ENCODE data around the gene PSKH1. TPM values are rescaled to one million over a fixed set of nuclear protein-coding genes. Genes with fewer than 3 reads are reported as not detected.
"Not testable (repeated sequence)": the region's sequence is repeated elsewhere in the genome, so short reads cannot be mapped to it uniquely, and the experiment has no call there.

The PSKH1 gene
- total and polyA plus RNA-seq, 4 donors = 11.8 to 32.9 (median 21.2) TPM

DNA sequence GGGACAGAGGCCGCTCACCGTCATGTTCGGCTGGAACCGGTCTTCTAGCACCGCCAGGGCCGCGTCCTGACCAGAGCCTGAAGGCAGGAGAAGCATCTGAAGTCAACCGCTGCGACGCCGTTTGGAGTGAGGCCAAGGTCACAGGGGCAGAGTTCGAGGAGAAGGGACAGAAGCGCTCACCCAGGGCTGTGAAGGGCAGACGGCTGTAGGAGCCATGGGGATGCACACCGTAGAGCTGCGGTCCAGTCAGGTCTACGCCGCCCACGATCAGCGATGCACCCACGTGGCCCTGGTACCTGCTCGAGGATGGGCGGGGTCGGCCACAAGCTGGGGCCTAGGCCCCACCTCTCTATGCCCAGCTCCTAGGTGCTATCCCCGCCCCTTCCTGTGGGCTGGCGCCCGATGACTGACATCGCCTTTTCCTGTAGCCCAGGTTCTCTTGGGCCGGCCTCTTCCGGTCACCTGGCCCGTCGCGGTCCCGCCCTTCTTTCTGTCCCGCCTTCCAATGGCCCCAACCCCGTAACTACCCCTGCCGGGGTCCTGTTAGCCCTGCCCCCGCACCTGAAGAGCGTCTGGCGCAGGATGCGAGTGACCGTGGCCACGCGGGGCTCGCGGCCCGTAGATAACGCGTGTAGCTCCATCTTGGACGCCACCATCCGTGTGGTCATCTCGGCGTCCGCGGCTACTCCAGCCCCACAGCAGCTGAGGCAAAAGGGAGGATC, 42.5 kb downstream of the PSKH1 start:
- DNase-seq (peak; percentile 94 to 97 (median 96)), ATAC-seq (ENCODE audit: insufficient read depth, low FRiP score) (peak; percentile 94)
- Histone ChIP-seq H3K27ac (ENCODE audit: low read depth in 1 of 2, low read length in 1 of 2) (peak overlapping the region; percentile 94), H3K9me3 (ENCODE audit: control insufficient read depth in 4 of 4, insufficient read depth in 3 of 4, low read length in 3 of 4) (no peaks in the 10 kb centered on the region), H3K4me1 (ENCODE audit: control insufficient read depth in 5 of 5, insufficient read depth in 5 of 5, low read length in 5 of 5) (peaks cover 0 to 23% (median 5%) of the 10 kb centered on the region in 5 donors), H3K4me3 (peak overlapping the region; percentile 89), H3K9ac (ENCODE audit: insufficient read depth in 1 of 2, low read length in 2 of 2) (peak overlapping the region; percentile 77 to 83), H3K36me3 (ENCODE audit: control insufficient read depth in 4 of 4, insufficient read depth in 4 of 4, low read length in 4 of 4) (peaks cover 0 to 39% (median 10%) of the 10 kb centered on the region in 4 donors), H3K27me3 (ENCODE audit: control insufficient read depth in 3 of 3, insufficient read depth in 3 of 3, low read length in 2 of 3) (no peaks in the 10 kb centered on the region)
- WGBS, 2 donors = 5 to 15% methylated on average over 51 to 55 of the region's 55 CpGs
- TF ChIP-seq, protein P1, sequence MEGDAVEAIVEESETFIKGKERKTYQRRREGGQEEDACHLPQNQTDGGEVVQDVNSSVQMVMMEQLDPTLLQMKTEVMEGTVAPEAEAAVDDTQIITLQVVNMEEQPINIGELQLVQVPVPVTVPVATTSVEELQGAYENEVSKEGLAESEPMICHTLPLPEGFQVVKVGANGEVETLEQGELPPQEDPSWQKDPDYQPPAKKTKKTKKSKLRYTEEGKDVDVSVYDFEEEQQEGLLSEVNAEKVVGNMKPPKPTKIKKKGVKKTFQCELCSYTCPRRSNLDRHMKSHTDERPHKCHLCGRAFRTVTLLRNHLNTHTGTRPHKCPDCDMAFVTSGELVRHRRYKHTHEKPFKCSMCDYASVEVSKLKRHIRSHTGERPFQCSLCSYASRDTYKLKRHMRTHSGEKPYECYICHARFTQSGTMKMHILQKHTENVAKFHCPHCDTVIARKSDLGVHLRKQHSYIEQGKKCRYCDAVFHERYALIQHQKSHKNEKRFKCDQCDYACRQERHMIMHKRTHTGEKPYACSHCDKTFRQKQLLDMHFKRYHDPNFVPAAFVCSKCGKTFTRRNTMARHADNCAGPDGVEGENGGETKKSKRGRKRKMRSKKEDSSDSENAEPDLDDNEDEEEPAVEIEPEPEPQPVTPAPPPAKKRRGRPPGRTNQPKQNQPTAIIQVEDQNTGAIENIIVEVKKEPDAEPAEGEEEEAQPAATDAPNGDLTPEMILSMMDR (IDR thresholded peaks at IDR 0.05; ENCODE audit: control extremely low read depth, extremely low read depth) = no peak

GRCh38 chr16:67936124-67936879, 43.2 kb downstream of the PSKH1 start, which contains the start of gene PSMB10:
Gene PSMB10, minus strand, starts transcription at chr16:67936850. Its CDS starts 101 bp downstream, at chr16:67936749.
- Histone ChIP-seq H3K36me3 (ENCODE audit: control insufficient read depth in 4 of 4, insufficient read depth in 4 of 4, low read length in 4 of 4) (peaks cover 0 to 32% (median 10%) of the 10 kb centered on the region in 4 donors), H3K4me3 (peak within 1 kb of the TSS; percentile 89), H3K4me1 (ENCODE audit: control insufficient read depth in 5 of 5, insufficient read depth in 5 of 5, low read length in 5 of 5) (peaks cover 0 to 23% (median 5%) of the 10 kb centered on the region in 5 donors), H3K9me3 (ENCODE audit: control insufficient read depth in 4 of 4, insufficient read depth in 3 of 4, low read length in 3 of 4) (no peaks in the 10 kb centered on the region), H3K9ac (ENCODE audit: insufficient read depth in 1 of 2, low read length in 2 of 2) (peak within 1 kb of the TSS; percentile 77 to 83), H3K27ac (ENCODE audit: low read depth in 1 of 2, low read length in 1 of 2) (peak within 1 kb of the TSS; percentile 94), H3K27me3 (ENCODE audit: control insufficient read depth in 3 of 3, insufficient read depth in 3 of 3, low read length in 2 of 3) (no peaks in the 10 kb centered on the region)
- 0% methylated on average over 52 to 54 of the region's 54 CpGs for WGBS, 2 donors
- ATAC-seq (ENCODE audit: insufficient read depth, low FRiP score) (peak; percentile 44), DNase-seq (peak in 2 of 3 donors; percentile 59 to 73)
- TF ChIP-seq, protein P1 (IDR thresholded peaks at IDR 0.05; ENCODE audit: control extremely low read depth, extremely low read depth) = no peak

DNA sequence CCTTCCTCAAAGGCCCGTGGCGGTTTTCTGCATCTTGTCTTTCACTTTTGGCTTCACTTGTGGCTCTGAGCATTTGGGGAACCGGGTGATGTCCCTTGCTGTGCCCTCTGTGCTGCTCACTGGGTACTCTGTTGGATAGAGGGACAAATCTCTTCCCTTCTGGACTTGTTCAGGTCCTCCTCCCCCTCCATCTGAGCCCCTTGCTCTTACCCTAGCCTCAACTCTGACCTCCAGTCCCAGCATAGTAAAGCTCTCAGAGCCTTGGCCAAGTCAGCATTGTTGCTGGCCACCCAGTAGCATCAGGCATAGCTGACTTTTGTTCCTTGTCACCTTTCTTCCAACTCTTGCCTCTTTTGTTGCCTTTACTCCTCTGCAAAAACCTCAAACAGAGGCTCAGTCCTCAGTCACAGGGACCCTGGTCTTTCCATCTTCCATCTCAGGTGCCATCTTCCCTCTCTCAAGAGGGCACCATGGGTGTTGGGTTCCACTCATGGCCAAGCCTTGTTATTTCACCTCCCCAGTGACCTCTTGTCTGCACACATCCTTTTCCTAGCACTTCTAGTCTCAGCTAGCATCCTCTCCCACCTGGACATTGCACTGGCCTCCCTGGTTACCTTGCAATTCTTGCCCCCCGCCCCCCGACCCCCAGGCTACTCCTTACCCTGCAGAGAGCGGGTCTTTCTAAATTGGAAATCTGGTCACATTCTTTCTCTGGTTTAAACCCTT, 44.0 kb downstream of the PSKH1 start:
- Histone ChIP-seq H3K9me3 (ENCODE audit: control insufficient read depth in 4 of 4, insufficient read depth in 3 of 4, low read length in 3 of 4) (no peaks in the 10 kb centered on the region), H3K27ac (ENCODE audit: low read depth in 1 of 2, low read length in 1 of 2) (peak overlapping the region; percentile 94), H3K36me3 (ENCODE audit: control insufficient read depth in 4 of 4, insufficient read depth in 4 of 4, low read length in 4 of 4) (peaks cover 0 to 38% (median 10%) of the 10 kb centered on the region in 4 donors), H3K4me1 (ENCODE audit: control insufficient read depth in 5 of 5, insufficient read depth in 5 of 5, low read length in 5 of 5) (peaks cover 0 to 23% (median 5%) of the 10 kb centered on the region in 5 donors), H3K4me3 (no peak overlapping the region), H3K27me3 (ENCODE audit: control insufficient read depth in 3 of 3, insufficient read depth in 3 of 3, low read length in 2 of 3) (no peaks in the 10 kb centered on the region), H3K9ac (ENCODE audit: insufficient read depth in 1 of 2, low read length in 2 of 2) (peak overlapping the region; percentile 73 to 77)
- TF ChIP-seq, protein P1 (IDR thresholded peaks at IDR 0.05; ENCODE audit: control extremely low read depth, extremely low read depth) = no peak
- WGBS, 2 donors = 45 to 48% methylated on average over 6 of the region's 6 CpGs
- ATAC-seq (ENCODE audit: insufficient read depth, low FRiP score) = no peak
- DNase-seq = peak in 1 of 3 donors; percentile 73

DNA sequence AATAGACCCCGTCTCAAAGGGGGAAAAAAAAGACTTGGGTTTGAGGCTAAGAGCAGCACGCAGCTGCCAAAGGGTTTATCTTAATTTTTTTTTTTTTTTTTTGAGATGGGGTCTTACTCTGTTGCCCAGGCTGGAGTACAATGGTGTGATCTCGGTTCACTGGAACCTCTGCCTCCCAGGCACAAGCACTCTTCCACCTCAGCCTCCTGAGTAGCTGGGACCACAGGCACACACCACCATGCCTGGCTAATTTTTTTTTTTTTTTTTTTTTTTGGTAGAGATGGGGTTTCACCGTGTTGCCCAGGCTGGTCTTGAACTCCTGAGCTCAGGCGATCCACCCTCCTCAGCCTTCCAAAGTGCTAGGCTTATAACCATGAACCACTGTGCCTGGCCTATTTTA, 44.7 kb downstream of the PSKH1 start:
- DNase-seq; H3K4me3 ChIP-seq; H3K27me3 ChIP-seq (ENCODE audit: control insufficient read depth in 3 of 3, insufficient read depth in 3 of 3, low read length in 2 of 3); H3K9me3 ChIP-seq (ENCODE audit: control insufficient read depth in 4 of 4, insufficient read depth in 3 of 4, low read length in 3 of 4); ATAC-seq (ENCODE audit: insufficient read depth, low FRiP score); H3K9ac ChIP-seq (ENCODE audit: insufficient read depth in 1 of 2, low read length in 2 of 2): not testable (repeated sequence)
- H3K4me1 ChIP-seq (ENCODE audit: control insufficient read depth in 5 of 5, insufficient read depth in 5 of 5, low read length in 5 of 5) = peaks cover 0 to 23% (median 5%) of the 10 kb centered on the region in 5 donors
- H3K36me3 ChIP-seq (ENCODE audit: control insufficient read depth in 4 of 4, insufficient read depth in 4 of 4, low read length in 4 of 4) = peaks cover 0 to 41% (median 13%) of the 10 kb centered on the region in 4 donors
- 96 to 99% methylated on average over 5 of the region's 5 CpGs for WGBS, 2 donors
- peak overlapping the region in 1 of 2 donors; percentile 94 for H3K27ac ChIP-seq (ENCODE audit: low read depth in 1 of 2, low read length in 1 of 2)

Data from lung (tissue), 12 donors.